ENCODE results near the gene SEPTIN14. TPM values are rescaled to one million over a fixed set of nuclear protein-coding genes. Genes with fewer than 3 reads are reported as not detected.
"Not testable (repeated sequence)": the region's sequence is repeated elsewhere in the genome, so short reads cannot be mapped to it uniquely, and the experiment has no call there.

The SEPTIN14 gene
- not detected for total RNA-seq

- H3K27ac ChIP-seq, result not testable (repeated sequence)
- 77 to 87% methylated on average over 2 of the region's 2 CpGs for WGBS, 2 donors
Measured at GRCh38 chr7:55862652-55863051, at the start of gene SEPTIN14. SEPTIN14 (minus strand) TSS chr7:55862752; CDS start chr7:55861996, 756 bp downstream.

GRCh38 chr7:55903985-55904759 lies 41.6 kb upstream of the SEPTIN14 start:
- DNase-seq (ENCODE audit: low spot score in 2 of 2), result no peak
- peaks cover 0 to 3% (median 0%) of the 10 kb centered on the region in 4 donors for H3K9me3 ChIP-seq
- TF ChIP-seq EP300 (IDR thresholded peaks at IDR 0.05), result no peak
- TF ChIP-seq POLR2A (IDR thresholded peaks at IDR 0.05), result no peak
- TF ChIP-seq CTCF (IDR thresholded peaks at IDR 0.05), result no peak
- no peaks in the 10 kb centered on the region for H3K27me3 ChIP-seq
- no peak overlapping the region for H3K27ac ChIP-seq
- no peak overlapping the region for H3K4me3 ChIP-seq
- H3K36me3 ChIP-seq, result peaks cover 0 to 46% (median 0%) of the 10 kb centered on the region in 3 donors
- 78 to 82% methylated on average over 8 of the region's 8 CpGs for WGBS, 2 donors
- no peaks in the 10 kb centered on the region for H3K4me1 ChIP-seq

More at GRCh38 chr7:55862652-55863051, at the start of gene SEPTIN14:
- not testable (repeated sequence) for H3K9me3 ChIP-seq; H3K4me1 ChIP-seq; H3K36me3 ChIP-seq; H3K4me3 ChIP-seq; DNase-seq (ENCODE audit: low spot score in 2 of 2); H3K27me3 ChIP-seq

GRCh38 chr7:55901059-55901458 lies 38.5 kb upstream of the SEPTIN14 start:
- 98 to 100% methylated on average over 1 of the region's 1 CpG for WGBS, 2 donors
- H3K27me3 ChIP-seq; H3K9me3 ChIP-seq; H3K27ac ChIP-seq; H3K4me1 ChIP-seq; H3K4me3 ChIP-seq; DNase-seq (ENCODE audit: low spot score in 2 of 2): not testable (repeated sequence)
- H3K36me3 ChIP-seq, result peaks cover 0 to 22% (median 0%) of the 10 kb centered on the region in 3 donors

GRCh38 chr7:55898287-55898686 lies 35.7 kb upstream of the SEPTIN14 start:
- TF ChIP-seq EP300 (IDR thresholded peaks at IDR 0.05), result no peak
- no peak for TF ChIP-seq POLR2A (IDR thresholded peaks at IDR 0.05)
- TF ChIP-seq CTCF (IDR thresholded peaks at IDR 0.05), result no peak
- Histone ChIP-seq H3K36me3 (peaks cover 0 to 21% (median 0%) of the 10 kb centered on the region in 3 donors), H3K4me1 (no peaks in the 10 kb centered on the region), H3K9me3 (no peaks in the 10 kb centered on the region), H3K27me3 (no peaks in the 10 kb centered on the region), H3K4me3 (no peak overlapping the region), H3K27ac (no peak overlapping the region)
- 84 to 89% methylated on average over 4 of the region's 4 CpGs for WGBS, 2 donors
- DNase-seq (ENCODE audit: low spot score in 2 of 2), result no peak

DNA sequence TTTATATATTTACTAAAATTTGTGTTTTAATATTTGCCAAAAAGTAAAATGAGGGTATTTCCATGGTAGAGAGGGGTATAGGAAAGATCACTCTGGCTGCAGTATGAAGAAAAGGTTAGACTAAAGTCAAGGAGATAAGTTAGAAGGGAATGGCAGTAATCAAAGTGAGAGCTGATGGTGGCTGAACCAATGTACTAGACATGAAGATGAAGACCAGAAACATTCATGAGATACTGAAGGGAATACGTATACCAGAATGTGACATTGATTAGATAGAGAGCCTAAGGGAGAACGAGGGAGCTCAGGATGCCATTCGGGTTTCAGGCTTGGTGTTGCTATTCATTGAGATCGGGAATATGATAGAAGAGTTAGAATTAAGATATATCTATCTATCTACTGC lies 32.5 kb upstream of the SEPTIN14 start:
- Histone ChIP-seq H3K4me3 (no peak overlapping the region), H3K27me3 (no peaks in the 10 kb centered on the region)
- 97 to 98% methylated on average over 4 of the region's 4 CpGs for WGBS, 2 donors

More for the DNA sequence above, 32.5 kb upstream of the SEPTIN14 start:
- Histone ChIP-seq H3K27ac (no peak overlapping the region), H3K4me1 (no peaks in the 10 kb centered on the region), H3K36me3 (no peaks in the 10 kb centered on the region), H3K9me3 (no peaks in the 10 kb centered on the region)
- TF ChIP-seq EP300 (IDR thresholded peaks at IDR 0.05) (no peak), CTCF (IDR thresholded peaks at IDR 0.05) (no peak), POLR2A (IDR thresholded peaks at IDR 0.05) (no peak)
- DNase-seq (ENCODE audit: low spot score in 2 of 2), result no peak

Data from tibial nerve (tissue), 4 donors.